ENCODE measurements around the gene DZIP1.

The DZIP1 gene

GRCh38 chr13:95553581-95554385 is 90.7 kb downstream of the DZIP1 start:
- DNase-seq = peak in 1 of 10 donors; percentile 62
- intact Hi-C loops (cut with DNase I) = no loop called here

- intact Hi-C loops (cut with DNase I) = no loop called here
- peak in 5 of 10 donors; percentile 9 to 83 (median 37) for DNase-seq
Measured at GRCh38 chr13:95552539-95553441, 91.7 kb downstream of the DZIP1 start, which contains the start of gene CLDN10. Gene CLDN10, plus strand, starts transcription at chr13:95552720. Its CDS starts 34 bp downstream, at chr13:95552754.

GRCh38 chr13:95552208-95552538 is 92.3 kb downstream of the DZIP1 start:
- intact Hi-C loops (cut with DNase I) = no loop called here
- no peak for DNase-seq

GRCh38 chr13:95547531-95548167 is 96.9 kb downstream of the DZIP1 start:
- intact Hi-C loops (cut with DNase I) = no loop called here

GRCh38 chr13:95546919-95547318 is 97.6 kb downstream of the DZIP1 start:
- intact Hi-C loops (cut with DNase I) = no loop called here
- no peak for DNase-seq

More at GRCh38 chr13:95547531-95548167, 96.9 kb downstream of the DZIP1 start:
- DNase-seq = no peak

GRCh38 chr13:95544293-95544692 is 100.2 kb downstream of the DZIP1 start:
- intact Hi-C loops (cut with DNase I) = no loop called here
- no peak for DNase-seq

- DNase-seq = no peak
- intact Hi-C loops (cut with DNase I) = no loop called here
Measured at GRCh38 chr13:95541911-95542474, 102.5 kb downstream of the DZIP1 start.

- intact Hi-C loops (cut with DNase I) = no loop called here
- no peak for DNase-seq
Measured at GRCh38 chr13:95541308-95541707, 103.2 kb downstream of the DZIP1 start.

- DNase-seq = peak in 9 of 10 donors; percentile 15 to 91 (median 50)
- intact Hi-C loops (cut with DNase I) = no loop called here
Measured at GRCh38 chr13:95540888-95541287, 103.6 kb downstream of the DZIP1 start.

GRCh38 chr13:95536632-95537241 is 107.8 kb downstream of the DZIP1 start:
- no peak for DNase-seq
- intact Hi-C loops (cut with DNase I) = loop anchor here (2.0 kb wide), 1 partner anchor 298 kb away; no protein-coding TSS in a partner anchor

GRCh38 chr13:95535243-95535642 is 109.3 kb downstream of the DZIP1 start:
- DNase-seq = no peak
- intact Hi-C loops (cut with DNase I) = no loop called here

GRCh38 chr13:95533545-95534160 is 110.9 kb downstream of the DZIP1 start:
- intact Hi-C loops (cut with DNase I) = no loop called here
- no peak for DNase-seq

- DNase-seq = no peak
- intact Hi-C loops (cut with DNase I) = no loop called here
Measured at GRCh38 chr13:95530178-95530577, 114.3 kb downstream of the DZIP1 start.

Measured in posterior cingulate gyrus (tissue), 11 donors.